AG04449 (cell line): Measurements from ENCODE around the gene SSRP1.

ENCODE experiments used
- CTCF ChIA-PET: fragments of 350-600 bp; formaldehyde crosslinking; extraction: SDS; loops from one replicate; lab custom pipeline; 2021; ENCODE audit warnings: antibody characterized with exemption; lab: Yijun Ruan, JAX
- POLR2A ChIA-PET: fragments of 400-600, 350-600 bp; formaldehyde crosslinking; extraction: SDS; loops from one replicate; lab custom pipeline; 2020; ENCODE audit warnings: antibody characterized with exemption, inconsistent platforms; lab: Yijun Ruan, JAX
- DNase-seq: peaks from one replicate; pipeline ENCODE4 v3.0.0-alpha.2; 2010; ENCODE audit warnings: low read depth, low spot score
- H3K4me3 ChIP-seq: 2 replicates; pipeline ENCODE4 v1.5.1; 2011; ENCODE audit warnings: low read depth, mild to moderate bottlenecking, control low read depth, low read length
- TF ChIP-seq, protein P1 (sequence below): IDR thresholded peaks from one replicate; pipeline ENCODE4 v1.5.1; 2011; ENCODE audit warnings: mild to moderate bottlenecking, moderate library complexity, low read length, control low read depth, inconsistent platforms; ENCODE audit not compliant: insufficient read depth; ENCODE audit errors: missing control alignments

The SSRP1 gene

DNA sequence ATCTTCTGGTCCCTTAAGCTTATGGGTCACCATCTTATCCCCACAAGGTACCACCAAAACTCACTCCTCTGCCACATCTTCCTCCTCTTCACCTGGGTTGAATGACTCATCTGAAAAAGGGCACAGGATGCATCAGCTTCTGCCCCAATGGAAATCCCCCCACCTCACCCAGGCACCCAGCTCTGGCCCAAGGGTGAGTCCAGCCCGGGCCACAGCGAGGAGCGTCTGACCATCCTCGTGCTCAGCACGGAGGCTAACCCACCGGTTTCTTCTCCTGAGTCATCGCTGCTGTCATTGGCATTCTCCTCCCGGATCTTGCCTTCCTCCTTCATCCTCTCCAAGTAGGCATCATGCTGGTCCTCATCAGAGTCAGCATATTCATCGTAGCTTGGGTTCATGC is 5.7 kb downstream of the SSRP1 start:
- DNase-seq = no peak
- TF ChIP-seq, protein P1, sequence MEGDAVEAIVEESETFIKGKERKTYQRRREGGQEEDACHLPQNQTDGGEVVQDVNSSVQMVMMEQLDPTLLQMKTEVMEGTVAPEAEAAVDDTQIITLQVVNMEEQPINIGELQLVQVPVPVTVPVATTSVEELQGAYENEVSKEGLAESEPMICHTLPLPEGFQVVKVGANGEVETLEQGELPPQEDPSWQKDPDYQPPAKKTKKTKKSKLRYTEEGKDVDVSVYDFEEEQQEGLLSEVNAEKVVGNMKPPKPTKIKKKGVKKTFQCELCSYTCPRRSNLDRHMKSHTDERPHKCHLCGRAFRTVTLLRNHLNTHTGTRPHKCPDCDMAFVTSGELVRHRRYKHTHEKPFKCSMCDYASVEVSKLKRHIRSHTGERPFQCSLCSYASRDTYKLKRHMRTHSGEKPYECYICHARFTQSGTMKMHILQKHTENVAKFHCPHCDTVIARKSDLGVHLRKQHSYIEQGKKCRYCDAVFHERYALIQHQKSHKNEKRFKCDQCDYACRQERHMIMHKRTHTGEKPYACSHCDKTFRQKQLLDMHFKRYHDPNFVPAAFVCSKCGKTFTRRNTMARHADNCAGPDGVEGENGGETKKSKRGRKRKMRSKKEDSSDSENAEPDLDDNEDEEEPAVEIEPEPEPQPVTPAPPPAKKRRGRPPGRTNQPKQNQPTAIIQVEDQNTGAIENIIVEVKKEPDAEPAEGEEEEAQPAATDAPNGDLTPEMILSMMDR = no peak
- no peak overlapping the region for H3K4me3 ChIP-seq
- CTCF ChIA-PET = interaction anchor here (0.6 to 1.6 kb wide), 4 partner anchors 15 to 197 kb away, joined by 3 to 5 read pairs (median 3); no protein-coding TSS in a partner anchor
- POLR2A ChIA-PET = interaction anchor here (0.6 kb wide), 1 partner anchor 18 kb away, joined by 3 read pairs; no protein-coding TSS in a partner anchor

DNA sequence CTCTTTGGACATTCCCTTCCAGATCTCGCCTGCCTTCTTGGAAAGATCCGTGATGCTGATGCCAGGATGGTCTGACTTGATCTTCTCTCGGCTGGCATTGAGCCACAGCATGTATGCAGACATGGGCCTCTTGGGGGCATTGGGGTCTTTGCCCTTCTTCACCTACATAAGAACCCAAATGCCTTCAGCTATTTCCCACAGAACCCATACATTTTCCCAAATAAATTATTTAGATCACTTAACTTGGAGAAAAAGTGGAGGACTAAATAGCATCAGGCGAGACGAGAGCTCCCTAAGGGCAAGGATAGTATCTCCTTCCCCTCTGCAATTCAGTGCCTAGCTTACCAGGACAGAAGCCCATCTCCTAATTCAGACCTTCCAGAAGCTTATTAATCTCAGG is 8.0 kb downstream of the SSRP1 start:
- TF ChIP-seq, protein P1 = no peak
- H3K4me3 ChIP-seq = no peak overlapping the region
- DNase-seq = no peak
- POLR2A ChIA-PET = no interaction called here
- CTCF ChIA-PET = interaction anchor here (1.1 to 1.3 kb wide), 2 partner anchors 18 to 199 kb away, joined by 3 to 4 read pairs; no protein-coding TSS in a partner anchor

DNA sequence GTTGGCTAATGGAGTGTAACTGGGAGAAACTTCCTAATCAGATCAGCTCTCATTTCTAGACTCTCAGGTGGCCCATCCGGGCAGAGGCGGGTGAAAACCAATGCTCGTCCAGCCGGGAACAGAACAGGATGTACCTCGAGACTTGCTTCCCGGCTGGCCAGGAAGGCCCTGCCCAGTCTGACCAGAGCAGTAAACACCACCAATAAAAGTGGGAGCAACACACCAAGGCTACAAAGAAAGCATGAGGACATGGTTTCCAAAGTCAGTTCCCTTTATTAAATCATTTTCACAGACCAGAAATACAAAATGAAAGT is 10.0 kb downstream of the SSRP1 start:
- peak overlapping the region; percentile 90 for H3K4me3 ChIP-seq
- ChIA-PET CTCF (interaction anchor here (0.6 to 2.2 kb wide), 15 partner anchors 9 to 484 kb away, joined by 3 to 8 read pairs (median 3); partner anchors contain the start of genes P2RX3 and RTN4RL2), POLR2A (interaction anchor here (1.7 to 3.2 kb wide), 3 partner anchors 9 to 15 kb away, joined by 3 to 20 read pairs (median 4); partner anchors contain the start of gene SSRP1)
- no peak for DNase-seq
- TF ChIP-seq, protein P1 = no peak

DNA sequence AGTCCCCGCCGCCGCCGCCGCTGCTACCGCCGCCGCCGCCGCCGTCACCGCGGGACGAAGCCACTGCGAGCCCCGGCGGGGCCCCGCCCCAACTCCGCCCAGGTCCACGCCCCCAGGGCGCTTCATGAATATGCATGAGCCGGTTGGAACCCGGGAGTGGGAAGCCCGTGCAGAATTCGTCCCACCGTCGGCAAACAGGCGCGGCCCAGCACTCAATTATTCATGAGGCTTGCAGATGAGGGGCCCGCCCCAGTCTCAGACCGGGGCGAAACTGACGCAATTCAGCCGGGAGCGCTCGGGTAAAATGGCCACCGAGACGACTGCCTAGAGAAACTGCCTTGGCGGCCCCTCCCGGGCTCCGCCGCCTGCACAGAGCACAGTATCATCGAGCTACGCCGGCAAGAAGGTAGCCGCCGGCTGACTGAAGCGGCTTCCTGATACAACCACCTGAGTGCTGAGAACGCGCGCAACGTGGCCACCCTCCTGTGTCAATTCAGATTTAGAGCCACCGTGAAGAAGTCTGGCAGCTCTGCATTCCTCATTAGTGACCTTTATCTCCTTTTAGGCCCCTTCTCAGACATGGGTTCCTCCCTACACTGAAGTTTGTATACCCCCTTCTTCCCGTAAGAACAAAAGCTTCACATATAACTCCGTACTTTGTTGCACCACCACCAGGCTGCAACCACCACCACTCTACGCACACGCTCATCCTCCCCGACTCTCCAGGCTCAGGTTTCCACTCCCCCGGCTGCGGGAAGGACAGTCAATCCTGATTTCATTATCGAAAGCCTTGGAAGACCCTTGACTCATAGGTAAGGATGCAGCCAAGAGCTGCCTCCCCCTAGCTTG is 10.6 kb downstream of the SSRP1 start, which contains the start of gene TNKS1BP1:
Gene TNKS1BP1 (minus strand): TSS at position 67 of the 849 bp plus-strand sequence. CDS start 3,067 bp downstream, outside the sequence.
- DNase-seq = peak; percentile 88
- H3K4me3 ChIP-seq = peak within 1 kb of the TSS; percentile 90
- TF ChIP-seq, protein P1 = no peak
- POLR2A ChIA-PET = interaction anchor here (1.1 to 3.2 kb wide), 4 partner anchors 9 to 21 kb away, joined by 3 to 20 read pairs (median 4); partner anchors contain the start of gene SSRP1
- CTCF ChIA-PET = interaction anchor here (0.6 to 2.2 kb wide), 15 partner anchors 10 to 406 kb away, joined by 3 to 8 read pairs (median 3); partner anchors contain the start of genes P2RX3 and RTN4RL2

DNA sequence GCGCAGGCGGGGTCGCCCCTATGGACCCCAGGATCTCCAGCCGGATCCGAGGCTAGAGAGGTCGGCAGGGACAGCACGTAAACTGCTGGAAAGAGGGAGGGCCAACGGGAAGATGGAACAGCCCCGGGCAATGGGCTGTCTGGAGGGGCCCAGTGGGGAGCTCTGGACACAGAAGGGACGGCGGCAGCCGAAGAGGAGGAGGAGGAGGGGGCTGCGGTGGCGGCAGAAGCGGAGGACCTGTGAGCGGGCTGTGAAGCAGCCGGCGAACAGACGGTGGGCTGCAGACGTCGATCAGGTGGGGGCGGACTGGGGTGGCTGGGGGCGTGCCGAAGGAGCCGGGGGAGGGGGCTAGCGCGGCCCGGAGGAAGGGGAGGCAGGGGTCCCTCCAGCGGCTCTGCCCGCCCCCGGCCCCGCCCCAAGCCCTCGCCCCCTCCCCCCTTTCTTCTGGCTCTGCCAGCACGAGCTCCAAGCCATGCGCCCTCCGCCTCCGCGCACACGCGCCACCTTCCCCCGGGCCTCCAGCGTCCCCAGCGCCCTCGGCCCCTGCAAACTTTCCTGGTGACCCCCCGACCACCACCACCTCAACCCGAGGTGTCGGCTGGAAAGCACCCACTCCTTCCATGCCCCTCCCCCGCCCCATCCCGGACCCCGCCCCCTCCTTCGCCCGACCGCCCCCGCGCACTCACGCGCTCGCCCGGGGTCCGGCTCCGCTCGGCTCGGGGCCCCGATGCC is 11.4 kb downstream of the SSRP1 start:
- ChIA-PET POLR2A (interaction anchor here (1.1 to 3.5 kb wide), 4 partner anchors 11 to 20 kb away, joined by 4 to 38 read pairs (median 12); partner anchors contain the start of gene SSRP1), CTCF (interaction anchor here (0.7 to 2.2 kb wide), 9 partner anchors 11 to 483 kb away, joined by 3 to 8 read pairs (median 4); partner anchors contain the start of gene P2RX3)
- TF ChIP-seq, protein P1 = no peak
- DNase-seq = no peak
- H3K4me3 ChIP-seq = peak overlapping the region; percentile 90
